Measurements from ENCODE around the gene B3GNT3. TPM values are rescaled to one million over a fixed set of nuclear protein-coding genes. Genes with fewer than 3 reads are reported as not detected.

The B3GNT3 gene
- total RNA-seq, 1 experiment from 2014 or later = 39.5 TPM

GRCh38 chr19:17754634-17755442 lies 40.1 kb upstream of the B3GNT3 start:
- H3K4me2 ChIP-seq (ENCODE audit: low read length) = no peak overlapping the region
- H3K36me3 ChIP-seq (ENCODE audit: low read depth, low read length) = no peaks in the 10 kb centered on the region
- CTCF ChIA-PET = no interaction called here
- no peaks in the 10 kb centered on the region for H3F3A ChIP-seq (ENCODE audit: low read length, unreplicated experiment)
- POLR2A ChIA-PET (ENCODE audit: unreplicated experiment) = interaction anchor here (0.6 kb wide), 1 partner anchor 104 kb away, joined by 3 read pairs; no protein-coding TSS in a partner anchor
- no peak overlapping the region for H3K27ac ChIP-seq (ENCODE audit: low read length)
- TF ChIP-seq EZH2phosphoT487 (IDR thresholded peaks at IDR 0.05; ENCODE audit: borderline replicate concordance, low read length) (no peak), EZH2 (IDR thresholded peaks at IDR 0.05; ENCODE audit: low read length, unreplicated experiment) (no peak)
- TF ChIP-seq, protein P1, sequence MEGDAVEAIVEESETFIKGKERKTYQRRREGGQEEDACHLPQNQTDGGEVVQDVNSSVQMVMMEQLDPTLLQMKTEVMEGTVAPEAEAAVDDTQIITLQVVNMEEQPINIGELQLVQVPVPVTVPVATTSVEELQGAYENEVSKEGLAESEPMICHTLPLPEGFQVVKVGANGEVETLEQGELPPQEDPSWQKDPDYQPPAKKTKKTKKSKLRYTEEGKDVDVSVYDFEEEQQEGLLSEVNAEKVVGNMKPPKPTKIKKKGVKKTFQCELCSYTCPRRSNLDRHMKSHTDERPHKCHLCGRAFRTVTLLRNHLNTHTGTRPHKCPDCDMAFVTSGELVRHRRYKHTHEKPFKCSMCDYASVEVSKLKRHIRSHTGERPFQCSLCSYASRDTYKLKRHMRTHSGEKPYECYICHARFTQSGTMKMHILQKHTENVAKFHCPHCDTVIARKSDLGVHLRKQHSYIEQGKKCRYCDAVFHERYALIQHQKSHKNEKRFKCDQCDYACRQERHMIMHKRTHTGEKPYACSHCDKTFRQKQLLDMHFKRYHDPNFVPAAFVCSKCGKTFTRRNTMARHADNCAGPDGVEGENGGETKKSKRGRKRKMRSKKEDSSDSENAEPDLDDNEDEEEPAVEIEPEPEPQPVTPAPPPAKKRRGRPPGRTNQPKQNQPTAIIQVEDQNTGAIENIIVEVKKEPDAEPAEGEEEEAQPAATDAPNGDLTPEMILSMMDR (conservative IDR thresholded peaks at IDR 0.05; ENCODE audit: low read depth, low read length) = no peak
- H3K4me1 ChIP-seq (ENCODE audit: insufficient read depth, low read length) = peaks cover 3% of the 10 kb centered on the region; the same call in 1 of the 2 replicates
- H3K9ac ChIP-seq (ENCODE audit: low read length) = no peak overlapping the region
- H3K9me2 ChIP-seq (replicated peaks; ENCODE audit: low read length) = no peaks in the 10 kb centered on the region
- H3K4me3 ChIP-seq (ENCODE audit: low read length) = no peak overlapping the region
- DNase-seq (no peak), ATAC-seq (no peak)
- no peaks in the 10 kb centered on the region for H3K27me3 ChIP-seq (ENCODE audit: low read length)
- no peak overlapping the region for H2AFZ ChIP-seq (ENCODE audit: low read length)
- intact Hi-C loops (cut with micrococcal nuclease) = no loop called here
- BruUV-seq (replicated peaks) = no TSS peak
- H3K9me3 ChIP-seq (ENCODE audit: low read length) = no peaks in the 10 kb centered on the region
- no peaks in the 10 kb centered on the region for H4K20me1 ChIP-seq (ENCODE audit: low read length)
- H3K79me2 ChIP-seq (ENCODE audit: low read length) = no peaks in the 10 kb centered on the region

DNA sequence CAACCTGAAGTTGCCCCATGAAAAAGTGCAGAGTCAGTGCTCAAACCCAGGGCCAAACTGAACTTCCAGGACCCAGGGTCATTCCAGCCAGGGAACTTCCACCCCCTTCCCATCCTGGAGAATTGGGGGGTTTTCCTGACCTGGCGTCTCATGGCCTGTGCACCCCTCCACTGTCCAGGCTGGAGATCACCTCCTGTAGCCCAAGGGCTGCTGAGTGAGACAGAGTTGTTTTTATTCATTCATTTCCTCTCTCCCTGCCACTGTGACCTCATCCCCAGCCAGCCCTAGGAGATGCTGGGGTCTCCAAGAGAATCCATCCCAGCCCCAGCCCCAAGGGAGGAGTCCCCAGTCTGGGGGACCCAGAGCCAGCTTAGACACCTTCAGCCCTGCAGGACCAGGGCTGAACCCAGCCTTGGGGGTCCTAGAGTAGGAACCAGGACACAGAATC lies 39.5 kb upstream of the B3GNT3 start:
- CTCF ChIA-PET = no interaction called here
- no peak overlapping the region for H3K4me2 ChIP-seq (ENCODE audit: low read length)

More for the DNA sequence above, 39.5 kb upstream of the B3GNT3 start:
- Histone ChIP-seq H3F3A (ENCODE audit: low read length, unreplicated experiment) (no peaks in the 10 kb centered on the region), H3K9ac (ENCODE audit: low read length) (no peak overlapping the region), H3K79me2 (ENCODE audit: low read length) (no peaks in the 10 kb centered on the region), H3K4me3 (ENCODE audit: low read length) (no peak overlapping the region), H3K9me3 (ENCODE audit: low read length) (no peaks in the 10 kb centered on the region), H3K4me1 (ENCODE audit: insufficient read depth, low read length) (peaks cover 3% of the 10 kb centered on the region; the same call in 1 of the 2 replicates), H3K27ac (ENCODE audit: low read length) (no peak overlapping the region), H4K20me1 (ENCODE audit: low read length) (no peaks in the 10 kb centered on the region), H3K27me3 (ENCODE audit: low read length) (no peaks in the 10 kb centered on the region), H3K36me3 (ENCODE audit: low read depth, low read length) (no peaks in the 10 kb centered on the region), H2AFZ (ENCODE audit: low read length) (no peak overlapping the region), H3K9me2 (replicated peaks; ENCODE audit: low read length) (no peaks in the 10 kb centered on the region)
- DNase-seq (no peak), ATAC-seq (no peak)
- intact Hi-C loops (cut with micrococcal nuclease) = no loop called here
- TF ChIP-seq EZH2phosphoT487 (IDR thresholded peaks at IDR 0.05; ENCODE audit: borderline replicate concordance, low read length) (no peak), EZH2 (IDR thresholded peaks at IDR 0.05; ENCODE audit: low read length, unreplicated experiment) (no peak)
- TF ChIP-seq, protein P1 (conservative IDR thresholded peaks at IDR 0.05; ENCODE audit: low read depth, low read length) = no peak
- no TSS peak for BruUV-seq (replicated peaks)
- POLR2A ChIA-PET (ENCODE audit: unreplicated experiment) = no interaction called here
